Right ventricle myocardium superior (tissue), 1 donor: ENCODE results near the gene UBTD1. TPM values are rescaled to one million over a fixed set of nuclear protein-coding genes. Genes with fewer than 3 reads are reported as not detected.
"Not testable (repeated sequence)": the region's sequence is repeated elsewhere in the genome, so short reads cannot be mapped to it uniquely, and the experiment has no call there.

Source experiments
- ATAC-seq: fragments of 200-7000 bp; cut with Tn5 transposase; one replicate; pipeline ENCODE4 v1.9.1; 2020; ENCODE audit warnings: mild to moderate bottlenecking; ENCODE audit not compliant: poor library complexity
- DNase-seq: peaks from one replicate; pipeline ENCODE4 v3.0.0-alpha.2; 2020
- intact Hi-C: fragments of 100-400 bp; cut with DNase I; formaldehyde crosslinking; loops from one replicate; pipeline ENCODE4 v1.11.2; 2022
- total RNA-seq: library from RNA; stranded (reverse); fragmentation: NEBNext Ultra II Directional; extraction: Animal tissue kit (Norgen Biotek cat#: 25700); gene quantifications from one replicate; pipeline ENCODE4 v1.2.1, GENCODE V29; 2021
- donor health status: DM: no; HTN: yes; CAD: no; lungs with severe emphysema.

Gene UBTD1
- total RNA-seq, 1 donor from 2014 or later: 26.7 TPM

DNA sequence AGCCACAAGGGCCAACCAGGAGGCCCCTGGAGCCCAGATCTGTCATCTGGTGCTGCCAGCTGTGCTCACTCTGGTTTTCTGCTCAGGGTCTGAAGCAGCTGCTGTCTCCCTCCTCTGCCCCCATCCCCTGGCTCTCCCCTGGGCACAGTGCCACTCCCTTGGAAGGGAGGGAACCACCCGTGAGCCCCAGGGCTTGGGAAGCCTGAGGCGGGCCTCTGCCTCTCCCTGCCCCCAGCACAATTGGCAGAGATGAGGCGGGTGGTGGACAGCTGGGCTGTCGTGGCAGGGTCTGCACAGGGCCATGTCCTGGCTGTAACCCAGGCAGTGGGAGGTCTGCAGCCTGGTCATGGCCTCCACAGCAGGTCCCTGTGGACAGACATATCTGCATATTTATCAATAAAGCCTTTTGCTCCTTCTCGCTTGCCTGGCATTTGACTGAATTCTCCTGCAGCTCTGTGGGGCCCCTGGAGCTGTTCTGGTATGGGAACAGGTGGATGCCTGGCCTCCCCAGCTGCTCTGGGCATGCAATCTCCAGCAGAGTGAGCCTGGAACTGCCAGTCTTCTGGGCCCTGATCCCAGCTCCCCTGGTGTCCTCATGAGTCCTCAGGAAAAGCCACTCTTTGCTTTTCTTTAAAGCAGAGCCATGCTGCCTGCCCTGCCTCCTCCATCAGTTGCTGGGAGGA lies 72.2 kb downstream of the UBTD1 start:
- intact Hi-C loops: no loop called here
- DNase-seq: no peak

DNA sequence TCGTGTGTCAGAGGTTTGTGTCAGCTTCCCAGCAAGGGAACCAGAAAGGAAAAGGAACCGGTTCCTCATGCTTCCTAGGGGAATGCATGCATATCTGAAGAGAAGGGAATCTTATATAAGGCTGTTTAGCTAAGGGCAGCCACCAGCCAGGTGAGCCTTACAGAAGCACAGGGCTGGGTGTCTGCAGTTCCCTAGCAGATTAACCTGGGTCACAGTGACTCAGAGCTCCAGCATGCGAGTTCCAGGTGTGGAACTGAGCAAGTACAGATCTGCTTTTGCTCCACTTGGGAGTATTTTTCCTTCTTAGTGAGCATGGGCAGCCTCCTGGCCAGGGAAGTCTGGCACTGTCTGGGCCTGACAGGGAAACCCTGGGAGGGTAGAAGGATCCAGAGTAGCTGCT lies 72.9 kb downstream of the UBTD1 start:
- no peak for ATAC-seq
- intact Hi-C loops: loop anchor here (2.0 kb wide), 1 partner anchor 39 kb away; no protein-coding TSS in a partner anchor

More for the DNA sequence above, 72.2 kb downstream of the UBTD1 start:
- ATAC-seq: peak; percentile 48

DNA sequence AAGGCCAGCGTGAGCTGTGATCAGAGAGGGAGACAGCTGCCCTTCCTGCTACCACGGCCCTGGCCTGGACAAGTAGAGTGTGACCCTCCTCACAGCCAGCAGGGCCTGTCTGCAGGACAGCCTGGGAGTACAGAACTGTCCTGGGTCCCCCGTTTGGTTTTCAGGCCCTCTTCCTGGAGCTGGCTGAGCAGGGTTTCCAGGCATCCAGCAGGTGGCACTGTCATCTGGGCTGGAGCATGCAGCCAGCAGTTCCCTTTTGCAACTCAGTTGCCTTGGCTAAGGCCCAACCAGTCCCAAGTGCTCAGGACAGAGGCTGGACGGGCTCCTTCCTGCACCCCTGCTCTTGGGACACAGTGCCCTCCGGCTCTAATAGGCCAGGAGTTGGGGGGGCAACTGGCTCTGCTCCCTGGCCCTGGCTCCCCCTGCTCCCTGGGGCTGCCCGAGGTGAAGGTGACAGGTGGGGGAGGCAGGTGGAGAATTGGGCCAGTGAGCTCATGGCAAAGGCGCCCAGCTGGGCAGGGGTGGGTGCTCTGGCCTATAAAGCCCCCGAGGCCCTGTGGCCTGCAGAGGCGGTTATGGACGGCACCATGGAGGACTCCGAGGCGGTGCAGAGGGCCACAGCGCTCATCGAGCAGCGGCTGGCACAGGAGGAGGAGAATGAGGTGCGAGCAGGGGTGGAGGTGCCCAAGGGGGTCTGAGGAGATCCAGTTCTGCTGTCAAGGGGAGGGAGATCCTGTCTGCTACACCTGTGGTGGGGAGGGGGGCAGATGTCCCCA lies 73.7 kb downstream of the UBTD1 start, which contains the start of gene ANKRD2:
Gene ANKRD2 (plus strand): TSS at position 566 of the 776 bp plus-strand sequence. CDS start 10 bp downstream, at position 576.
- DNase-seq (peak; percentile 88), ATAC-seq (peak; percentile 85)
- intact Hi-C loops: loop anchor here (2.0 kb wide), 1 partner anchor 38 kb away; no protein-coding TSS in a partner anchor

More for the DNA sequence above, 72.9 kb downstream of the UBTD1 start:
- DNase-seq: no peak

DNA sequence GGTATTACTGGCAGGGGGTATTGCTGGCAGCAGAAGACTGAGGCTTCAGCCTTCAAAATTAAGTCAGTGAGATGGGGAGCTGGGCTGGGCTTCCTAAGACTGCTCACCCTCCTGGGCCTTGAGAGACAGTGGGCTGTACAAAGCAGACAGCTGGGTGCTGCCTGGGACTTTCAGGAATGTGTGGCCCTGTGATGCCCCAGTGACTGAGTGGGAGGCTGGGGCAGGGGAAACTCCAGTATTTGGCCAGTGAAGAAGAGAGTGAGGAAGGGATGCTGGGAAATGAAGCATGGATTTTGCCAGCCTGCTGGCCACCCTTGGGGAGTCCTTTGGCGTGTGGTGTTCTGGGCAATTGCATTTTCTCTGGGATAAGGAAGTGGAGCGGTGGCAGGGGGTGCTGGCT lies 74.3 kb downstream of the UBTD1 start:
- peak; percentile 6 for ATAC-seq
- no peak for DNase-seq
- intact Hi-C loops: loop anchor here (2.0 kb wide), 1 partner anchor 38 kb away; no protein-coding TSS in a partner anchor

DNA sequence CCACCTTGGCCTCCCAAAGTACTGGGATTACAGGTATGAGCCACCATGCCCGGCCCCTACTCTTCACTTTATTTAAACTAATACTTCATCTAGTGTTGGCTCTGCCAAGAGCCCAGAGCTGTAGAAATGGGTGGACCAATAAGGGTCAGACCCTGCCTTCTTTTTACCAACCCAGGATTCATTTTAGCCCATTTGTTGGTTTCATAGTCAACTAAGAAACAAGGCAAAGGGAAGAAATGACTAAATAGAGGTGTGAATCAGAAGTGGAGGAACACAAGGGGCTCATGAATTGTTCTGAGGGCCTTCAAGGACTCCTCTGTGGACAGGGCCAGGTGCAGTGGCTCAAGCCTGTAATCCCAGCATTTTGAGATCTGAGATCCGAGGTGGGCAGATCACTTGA lies 74.9 kb downstream of the UBTD1 start:
- ATAC-seq: no peak
- intact Hi-C loops: loop anchor here (2.0 kb wide), 1 partner anchor 37 kb away; no protein-coding TSS in a partner anchor

DNA sequence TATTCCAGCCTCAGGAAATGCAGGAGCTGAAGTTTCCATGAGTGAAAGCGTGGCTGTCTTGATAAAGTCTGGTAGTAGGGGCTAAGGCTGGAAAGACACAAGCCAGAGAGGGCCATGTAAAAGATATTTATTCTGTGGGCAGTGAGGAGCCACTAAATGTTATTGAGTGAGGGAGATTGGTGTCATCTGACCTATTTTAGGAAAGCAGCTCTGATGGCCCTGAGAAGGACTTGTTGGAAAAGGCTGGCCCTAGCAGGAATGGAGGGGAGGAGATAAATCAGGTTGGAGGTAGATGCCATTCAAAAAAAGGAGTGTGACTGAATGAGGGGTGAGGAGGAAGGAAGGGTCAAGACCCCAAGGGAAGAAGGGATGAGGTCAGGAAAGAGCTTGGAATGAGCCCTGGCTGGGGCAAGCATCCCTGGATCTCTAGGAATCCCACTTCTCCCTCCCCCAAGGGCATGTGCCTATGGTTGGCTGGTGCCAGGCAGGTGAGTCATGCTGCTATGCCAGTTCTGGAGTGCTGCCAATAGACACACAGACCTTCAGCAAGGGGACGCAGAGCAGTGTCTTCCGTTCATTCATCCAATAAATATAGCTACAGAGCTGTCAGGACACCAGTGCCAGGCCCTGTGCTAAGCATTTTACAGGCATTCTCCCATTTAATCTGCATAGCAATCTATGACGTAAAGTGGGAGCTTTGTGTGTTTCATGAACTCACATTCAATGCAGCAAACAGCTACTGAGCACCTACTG lies 75.8 kb downstream of the UBTD1 start:
- DNase-seq (peak; percentile 72), ATAC-seq (peak; percentile 66)
- intact Hi-C loops: no loop called here

More for the DNA sequence above, 74.9 kb downstream of the UBTD1 start:
- no peak for DNase-seq

DNA sequence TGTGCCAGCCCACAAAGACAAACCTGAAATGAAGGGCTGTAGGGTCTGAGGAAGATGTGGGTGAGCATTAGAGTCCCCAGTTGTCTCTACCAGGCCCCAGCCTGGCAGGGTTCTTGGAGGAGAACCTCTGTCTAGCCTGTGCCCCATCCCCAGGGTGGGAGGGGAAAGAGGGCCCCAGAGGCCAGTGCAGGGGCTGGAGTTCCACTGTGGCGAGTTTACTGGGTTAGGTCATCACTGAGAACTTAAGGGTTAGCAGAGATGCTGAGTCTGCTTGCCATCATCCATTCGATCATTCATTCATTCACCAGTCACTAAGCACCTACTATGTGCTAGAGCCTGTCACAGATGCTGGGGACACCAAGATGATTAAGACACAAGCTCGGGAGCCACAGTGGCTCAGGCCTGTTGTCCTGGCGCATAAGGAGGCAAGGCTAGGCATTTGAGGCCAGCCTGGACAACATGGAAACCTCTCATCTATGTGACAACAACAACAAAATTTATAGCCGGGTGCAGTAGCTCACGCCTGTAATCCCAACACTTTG lies 76.5 kb downstream of the UBTD1 start:
- intact Hi-C loops: no loop called here
- DNase-seq (no peak), ATAC-seq (no peak)

DNA sequence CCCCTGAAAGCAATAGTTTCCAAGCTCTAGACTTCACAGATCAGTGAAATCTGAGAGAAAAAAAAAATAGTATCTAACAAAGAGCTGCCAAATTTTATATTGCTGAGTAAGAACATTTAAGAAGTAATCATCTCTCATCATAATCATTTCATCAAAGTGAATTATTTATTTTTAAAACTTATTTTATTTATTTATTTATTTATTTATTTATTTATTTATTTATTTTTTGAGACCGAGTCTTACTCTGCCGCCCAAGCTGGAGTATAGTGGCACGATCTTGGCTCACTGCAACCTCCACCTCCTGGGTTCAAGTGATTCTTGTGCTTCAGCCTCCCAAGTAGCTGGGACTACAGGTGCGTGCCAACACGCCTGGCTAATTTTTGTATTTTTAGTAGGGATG lies 77.8 kb downstream of the UBTD1 start:
- DNase-seq, intact Hi-C loops, ATAC-seq: not testable (repeated sequence)

DNA sequence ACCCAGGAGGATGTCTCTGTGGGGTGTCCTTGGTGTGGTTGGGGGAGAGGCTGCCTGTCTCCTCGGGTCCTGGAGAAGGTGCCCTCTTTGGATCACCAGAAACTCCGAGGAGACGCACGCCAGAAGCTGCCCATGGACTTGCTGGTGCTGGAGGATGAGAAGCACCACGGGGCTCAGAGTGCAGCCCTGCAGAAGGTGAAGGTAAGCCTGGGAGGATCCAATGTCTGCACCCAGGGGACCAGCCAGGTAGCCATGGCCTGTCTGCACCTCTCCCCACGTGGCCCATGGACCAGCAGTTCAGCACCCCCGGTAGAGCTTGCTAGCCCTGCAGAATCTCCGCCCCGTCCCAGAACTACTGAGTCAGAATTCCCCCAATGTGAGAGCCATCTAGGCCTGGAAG lies 79.0 kb downstream of the UBTD1 start:
- intact Hi-C loops: no loop called here

DNA sequence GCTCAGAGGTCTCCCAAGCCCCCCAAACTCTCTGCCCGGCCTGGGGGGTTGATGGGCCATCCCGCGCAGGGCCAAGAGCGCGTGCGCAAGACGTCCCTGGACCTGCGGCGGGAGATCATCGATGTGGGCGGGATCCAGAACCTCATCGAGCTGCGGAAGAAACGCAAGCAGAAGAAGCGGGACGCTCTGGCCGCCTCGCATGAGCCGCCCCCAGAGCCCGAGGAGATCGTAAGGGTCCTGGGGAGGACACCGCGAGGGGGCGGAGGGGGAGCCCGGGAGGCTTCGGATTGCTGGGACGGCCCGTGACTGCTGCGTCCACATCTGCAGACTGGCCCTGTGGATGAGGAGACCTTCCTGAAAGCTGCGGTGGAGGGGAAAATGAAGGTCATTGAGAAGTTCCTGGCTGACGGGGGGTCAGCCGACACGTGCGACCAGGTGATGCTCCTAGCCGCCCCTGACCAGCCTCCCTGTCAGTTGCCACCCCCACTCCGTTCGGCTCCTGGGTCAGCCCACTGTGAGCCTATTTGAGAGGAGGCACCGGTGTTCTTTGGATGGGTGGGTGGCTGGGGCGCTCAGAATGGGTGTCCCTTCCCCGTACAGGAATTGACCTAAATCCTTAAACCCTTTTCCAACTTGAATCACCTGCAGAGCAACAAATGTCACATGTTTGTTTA lies 79.6 kb downstream of the UBTD1 start:
- DNase-seq: no peak
- ATAC-seq: no peak
- intact Hi-C loops: no loop called here

More for the DNA sequence above, 79.0 kb downstream of the UBTD1 start:
- no peak for DNase-seq
- ATAC-seq: no peak

DNA sequence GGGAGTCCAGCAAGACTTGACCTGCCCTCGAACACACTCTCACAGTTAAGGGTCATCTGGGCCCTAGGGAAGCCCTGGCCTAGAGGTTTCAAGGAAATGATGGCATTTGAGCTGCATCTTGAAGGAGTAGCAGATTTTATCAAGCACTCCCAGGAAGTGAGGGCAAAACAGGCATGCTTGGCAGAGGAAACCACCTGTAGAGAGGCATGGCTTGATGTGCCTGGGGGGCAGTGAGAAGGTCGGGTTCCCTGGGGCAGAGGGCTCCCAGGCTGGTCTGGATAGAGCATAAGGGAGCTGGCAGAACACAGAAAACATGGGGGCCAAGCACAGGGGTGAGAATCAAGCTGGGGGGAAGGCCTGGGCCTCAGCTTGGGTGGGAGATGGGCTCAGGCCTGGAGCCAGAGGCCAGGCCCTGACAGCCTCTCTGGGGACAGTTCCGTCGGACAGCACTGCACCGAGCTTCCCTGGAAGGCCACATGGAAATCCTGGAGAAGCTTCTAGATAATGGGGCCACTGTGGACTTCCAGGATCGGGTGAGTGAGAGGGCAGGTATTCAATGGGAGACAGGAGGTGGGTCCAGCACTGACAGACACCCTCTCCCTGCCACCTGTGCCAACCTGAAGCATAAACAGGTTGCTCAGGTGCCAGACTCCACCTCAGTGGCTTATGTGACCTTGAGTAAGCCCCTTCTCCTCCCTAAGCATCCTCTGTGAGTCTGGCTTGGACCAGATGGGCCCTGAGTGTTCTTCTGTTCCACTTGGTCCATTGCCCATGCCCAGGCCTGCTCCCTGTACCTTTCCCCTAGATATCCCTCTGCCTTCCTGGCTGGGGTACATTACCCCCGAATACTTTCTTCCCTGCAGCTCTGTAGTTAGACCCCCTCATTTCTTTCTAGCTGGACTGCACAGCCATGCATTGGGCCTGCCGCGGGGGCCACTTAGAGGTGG lies 82.0 kb downstream of the UBTD1 start:
- intact Hi-C loops: no loop called here
- DNase-seq (no peak), ATAC-seq (no peak)

DNA sequence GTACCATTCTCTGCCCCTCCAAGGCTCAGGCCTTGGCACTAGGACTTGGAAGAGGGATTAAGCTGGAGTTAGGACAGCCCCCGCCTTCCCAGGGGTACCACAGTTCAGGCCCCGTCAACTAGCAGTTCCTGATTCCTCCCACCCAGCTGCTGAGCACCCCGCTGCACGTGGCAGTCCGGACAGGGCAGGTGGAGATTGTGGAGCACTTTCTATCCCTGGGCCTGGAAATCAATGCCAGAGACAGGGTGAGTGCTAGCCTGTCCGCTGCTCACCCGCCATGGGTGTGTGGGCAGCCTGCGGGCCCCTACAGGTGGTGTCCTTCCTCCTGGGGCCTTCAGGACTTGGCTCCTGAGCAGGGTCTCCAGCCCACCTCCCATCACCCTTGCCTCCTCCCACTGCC lies 83.4 kb downstream of the UBTD1 start:
- intact Hi-C loops: no loop called here
- DNase-seq: no peak
- no peak for ATAC-seq

DNA sequence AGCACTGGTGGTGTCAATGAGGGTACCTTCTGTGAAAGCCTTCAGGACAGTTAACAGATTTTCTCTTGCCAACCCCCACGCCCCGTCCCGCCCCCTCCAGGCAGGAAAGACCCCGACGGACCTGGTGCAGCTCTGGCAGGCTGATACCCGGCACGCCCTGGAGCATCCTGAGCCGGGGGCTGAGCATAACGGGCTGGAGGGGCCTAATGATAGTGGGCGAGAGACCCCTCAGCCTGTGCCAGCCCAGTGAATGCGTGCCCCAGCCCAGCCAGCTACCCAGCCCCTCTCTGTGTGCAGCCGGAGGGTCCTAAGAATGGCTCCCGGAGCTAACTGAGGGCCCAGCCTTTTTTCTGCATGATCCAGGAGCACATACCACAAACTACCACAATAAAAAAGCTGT lies 84.8 kb downstream of the UBTD1 start:
- no peak for ATAC-seq
- no peak for DNase-seq

DNA sequence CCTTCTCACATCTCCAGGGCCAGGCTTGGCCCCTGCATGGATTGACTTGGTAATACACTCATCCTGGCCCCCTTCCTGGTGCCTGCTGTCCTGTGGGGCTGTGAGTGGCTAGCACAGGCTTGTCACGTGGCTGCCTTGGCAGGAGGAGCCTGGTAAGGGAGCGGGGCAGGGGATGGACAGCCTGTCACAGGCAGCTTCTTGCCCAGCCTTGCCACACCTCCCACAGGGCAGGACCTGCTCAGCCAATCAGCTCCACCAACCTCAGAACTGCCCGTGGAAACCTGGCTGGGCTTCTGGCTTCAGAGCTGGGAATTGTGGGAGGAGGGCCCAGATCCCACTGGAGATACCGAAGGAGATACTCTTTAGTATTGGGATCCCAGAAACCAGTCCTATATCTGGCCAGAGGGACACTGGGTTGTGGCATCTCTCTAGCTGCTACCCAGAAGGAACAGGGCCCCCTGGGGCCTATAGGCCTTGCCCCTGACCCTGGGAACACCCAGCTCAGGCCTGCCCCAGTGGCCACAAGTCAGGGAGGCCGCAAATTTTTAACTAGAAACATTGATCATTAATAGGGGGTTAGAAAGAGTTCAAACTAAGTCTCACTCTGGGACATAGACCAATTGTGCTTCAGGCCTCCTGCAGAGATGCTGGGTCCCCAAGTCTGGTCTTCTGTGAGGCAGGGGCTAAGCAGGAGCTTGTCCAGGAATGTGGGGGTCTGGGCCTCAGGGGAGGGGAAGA lies 85.5 kb downstream of the UBTD1 start, which contains the start of gene HOGA1:
Gene HOGA1 (plus strand): TSS at position 330 of the 738 bp plus-strand sequence. CDS start 315 bp downstream, at position 645.
- ATAC-seq (peak; percentile 91), DNase-seq (peak; percentile 90)
- intact Hi-C loops: no loop called here

More for the DNA sequence above, 84.8 kb downstream of the UBTD1 start:
- intact Hi-C loops: no loop called here

DNA sequence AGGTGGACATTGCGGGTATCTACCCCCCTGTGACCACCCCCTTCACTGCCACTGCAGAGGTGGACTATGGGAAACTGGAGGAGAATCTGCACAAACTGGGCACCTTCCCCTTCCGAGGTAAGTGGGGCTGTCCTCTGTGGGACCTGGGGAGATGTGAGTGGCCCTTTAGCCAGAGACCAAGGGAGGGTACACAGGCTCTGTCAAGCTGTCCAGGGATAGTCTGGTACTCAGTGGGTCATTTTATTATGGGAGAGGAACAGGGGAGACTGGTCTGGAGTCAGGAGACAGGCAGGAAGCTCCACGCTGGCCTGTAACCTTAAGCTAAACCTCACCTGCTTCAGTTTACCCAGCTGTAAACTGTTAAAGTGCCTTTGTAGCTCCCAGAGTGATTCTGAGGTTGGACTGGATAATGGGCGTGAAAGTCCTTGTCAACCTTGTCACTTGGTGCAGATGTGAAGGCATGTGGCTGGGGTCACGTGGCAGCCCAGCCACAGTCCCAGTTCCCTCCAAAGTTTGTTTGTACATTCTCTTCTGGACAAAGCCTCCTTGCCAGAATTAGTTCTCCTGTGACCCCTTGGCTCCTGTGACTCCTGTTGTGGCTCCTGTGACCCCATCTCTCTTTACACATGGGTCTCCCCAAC lies 86.2 kb downstream of the UBTD1 start:
- ATAC-seq (peak; percentile 56), DNase-seq (no peak)
- intact Hi-C loops: no loop called here

DNA sequence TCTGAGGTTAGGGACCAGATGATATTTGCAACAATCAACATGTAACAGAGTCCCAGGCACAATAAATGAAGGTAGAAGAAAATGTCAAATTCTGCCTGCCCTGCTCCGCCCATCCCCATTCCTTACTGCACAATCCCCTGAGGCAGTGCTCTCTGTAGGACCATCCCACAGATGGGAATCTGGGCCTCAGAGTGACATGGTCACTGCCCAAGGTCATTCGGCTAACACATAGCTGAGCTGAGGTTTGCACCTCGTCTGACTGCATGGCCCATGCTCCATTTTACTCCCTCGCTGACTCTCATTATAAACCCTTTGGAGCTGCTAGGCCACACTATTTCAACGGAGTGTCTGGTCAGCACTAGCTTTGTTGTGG lies 86.7 kb downstream of the UBTD1 start:
- intact Hi-C loops: no loop called here
- ATAC-seq (peak; percentile 3), DNase-seq (no peak)
